Measurements from ENCODE around the gene PLEKHG2. TPM values are rescaled to one million over a fixed set of nuclear protein-coding genes. Genes with fewer than 3 reads are reported as not detected.

PLEKHG2 gene
- total RNA-seq, 1 experiment from 2014 or later, result 29.0 TPM

GRCh38 chr19:39475748-39476147, 63.3 kb downstream of the PLEKHG2 start:
- ChIA-PET RAD21 (ENCODE audit: low non-redundant PET in 1 of 2, low total read pairs in 2 of 2, uncharacterized antibody in 2 of 2, unreplicated experiment in 2 of 2) (no interaction called here), CTCF (interaction anchor here (3.5 kb wide), 1 partner anchor 58 kb away, joined by 24 read pairs; the partner anchor contains the start of gene EID2B), POLR2A (interaction anchor here (2.4 kb wide), 1 partner anchor 40 kb away, joined by 8 read pairs; the partner anchor contains the start of gene RPS16)
- intact Hi-C loops (cut with micrococcal nuclease), result no loop called here
- Histone ChIP-seq H3K9me3 (ENCODE audit: control insufficient read depth in 1 of 2, insufficient read depth in 1 of 2, low read depth in 1 of 2, low read length in 2 of 2) (no peaks in the 10 kb centered on the region), H3K4me2 (ENCODE audit: low read length) (no peak overlapping the region), H3K9ac (ENCODE audit: low read length) (no peak overlapping the region), H2AFZ (ENCODE audit: low read depth, low read length, poor library complexity, severe bottlenecking) (no peak overlapping the region), H3K9me2 (ENCODE audit: insufficient read depth) (no peaks in the 10 kb centered on the region), H3K27me3 (ENCODE audit: insufficient read depth, low read length) (no peaks in the 10 kb centered on the region), H4K20me1 (ENCODE audit: insufficient read depth) (no peaks in the 10 kb centered on the region), H3K79me2 (ENCODE audit: insufficient read depth, low read length) (peaks cover 1% of the 10 kb centered on the region), H3K4me1 (ENCODE audit: control insufficient read depth in 1 of 2, insufficient read depth in 2 of 2, low read length in 2 of 2) (peaks cover 0 to 8% of the 10 kb centered on the region in 2 experiments; a peak in 1 of 4 replicates), H3K4me3 (replicated peaks in 1 of 2; ENCODE audit: low read depth in 1 of 2, low read length in 2 of 2) (no peak overlapping the region), H3K36me3 (ENCODE audit: control insufficient read depth in 1 of 2, insufficient read depth in 2 of 2, low read length in 2 of 2) (peaks cover 34 to 50% of the 10 kb centered on the region in 2 experiments; a peak in 3 of 4 replicates), H3K27ac (ENCODE audit: low read depth, low read length) (no peak overlapping the region)
- TF ChIP-seq SIN3A (IDR thresholded peaks at IDR 0.05; ENCODE audit: low read depth), result no peak
- TF ChIP-seq EGR1 (IDR thresholded peaks at IDR 0.05; ENCODE audit: low read depth), result no peak
- no peak for TF ChIP-seq SP1 (IDR thresholded peaks at IDR 0.05; ENCODE audit: low read depth)
- TF ChIP-seq TCF7L2 (IDR thresholded peaks at IDR 0.05; ENCODE audit: borderline replicate concordance, extremely low read depth, insufficient read depth, insufficient read length), result no peak
- TF ChIP-seq ZNF274 (IDR thresholded peaks at IDR 0.05; ENCODE audit: low read depth, low read length), result no peak
- TF ChIP-seq JUND (IDR thresholded peaks at IDR 0.05), result no peak
- no peak for TF ChIP-seq ELF1 (IDR thresholded peaks at IDR 0.05; ENCODE audit: borderline replicate concordance, low read depth)
- TF ChIP-seq EZH2 (IDR thresholded peaks at IDR 0.05), result no peak
- TF ChIP-seq FOSL1 (IDR thresholded peaks at IDR 0.05; ENCODE audit: low read depth), result no peak
- TF ChIP-seq YY1 (IDR thresholded peaks at IDR 0.05; ENCODE audit: extremely low read depth, insufficient replicate concordance, low read depth, low read length), result no peak
- TF ChIP-seq CEBPB (IDR thresholded peaks at IDR 0.05; ENCODE audit: low read depth), result no peak
- ATAC-seq (no peak), DNase-seq (ENCODE audit: low read depth, low spot score) (no peak)
- BruUV-seq (replicated peaks), result no TSS peak

Small RNA genes lying within 50 kb of the gene (microRNA-seq; reads per million reads assigned to microRNA genes)
- not detected for gene MIR4530 (ENCODE audit: borderline number of aligned reads)

Other genes with a start within 250 kb of the PLEKHG2 start
- 0.12 TPM for gene NCCRP1, start 215.7 kb upstream of the PLEKHG2 start, total RNA-seq (2021; ENCODE audit: unreplicated experiment)
- not detected for gene SYCN, start 208.4 kb upstream of the PLEKHG2 start, total RNA-seq (2021; ENCODE audit: unreplicated experiment)
- gene IFNL3, start 167.7 kb upstream of the PLEKHG2 start, total RNA-seq (2021; ENCODE audit: unreplicated experiment), result not detected
- gene IFNL4, start 163.8 kb upstream of the PLEKHG2 start, total RNA-seq (2021; ENCODE audit: unreplicated experiment), result not detected
- gene IFNL2, start 144.3 kb upstream of the PLEKHG2 start, total RNA-seq (2021; ENCODE audit: unreplicated experiment), result not detected
- gene IFNL1, start 116.3 kb upstream of the PLEKHG2 start, total RNA-seq (2021; ENCODE audit: unreplicated experiment), result not detected
- 13.8 TPM for gene LRFN1, start 91.8 kb upstream of the PLEKHG2 start, total RNA-seq (2021; ENCODE audit: unreplicated experiment)
- gene GMFG, start 76.6 kb upstream of the PLEKHG2 start, total RNA-seq (2021; ENCODE audit: unreplicated experiment), result 0.61 TPM
- gene SAMD4B, start 70.2 kb upstream of the PLEKHG2 start, total RNA-seq (2021; ENCODE audit: unreplicated experiment), result 127 TPM
- 53.5 TPM for gene PAF1, start 21.6 kb upstream of the PLEKHG2 start, total RNA-seq (2021; ENCODE audit: unreplicated experiment)
- 32.0 TPM for gene MED29, start 21.3 kb upstream of the PLEKHG2 start, total RNA-seq (2021; ENCODE audit: unreplicated experiment)
- gene ZFP36, start 5.8 kb upstream of the PLEKHG2 start, total RNA-seq (2021; ENCODE audit: unreplicated experiment), result 131 TPM
- 3,365 TPM for gene RPS16, start 23.3 kb downstream of the PLEKHG2 start, total RNA-seq (2021; ENCODE audit: unreplicated experiment)
- 120 TPM for gene SUPT5H, start 32.9 kb downstream of the PLEKHG2 start, total RNA-seq (2021; ENCODE audit: unreplicated experiment)
- gene TIMM50, start 68.2 kb downstream of the PLEKHG2 start, total RNA-seq (2021; ENCODE audit: unreplicated experiment), result 111 TPM
- gene DLL3, start 86.3 kb downstream of the PLEKHG2 start, total RNA-seq (2021; ENCODE audit: unreplicated experiment), result 0.17 TPM
- gene SELENOV, start 102.5 kb downstream of the PLEKHG2 start, total RNA-seq (2021; ENCODE audit: unreplicated experiment), result not detected
- 1.2 TPM for gene EID2B, start 120.2 kb downstream of the PLEKHG2 start, total RNA-seq (2021; ENCODE audit: unreplicated experiment)
- gene EID2, start 127.5 kb downstream of the PLEKHG2 start, total RNA-seq (2021; ENCODE audit: unreplicated experiment), result 11.7 TPM
- not detected for gene LGALS13, start 189.9 kb downstream of the PLEKHG2 start, total RNA-seq (2021; ENCODE audit: unreplicated experiment)
- gene LGALS16, start 243.2 kb downstream of the PLEKHG2 start, total RNA-seq (2021; ENCODE audit: unreplicated experiment), result not detected